ENCODE data around the gene MCM3AP.

DNA sequence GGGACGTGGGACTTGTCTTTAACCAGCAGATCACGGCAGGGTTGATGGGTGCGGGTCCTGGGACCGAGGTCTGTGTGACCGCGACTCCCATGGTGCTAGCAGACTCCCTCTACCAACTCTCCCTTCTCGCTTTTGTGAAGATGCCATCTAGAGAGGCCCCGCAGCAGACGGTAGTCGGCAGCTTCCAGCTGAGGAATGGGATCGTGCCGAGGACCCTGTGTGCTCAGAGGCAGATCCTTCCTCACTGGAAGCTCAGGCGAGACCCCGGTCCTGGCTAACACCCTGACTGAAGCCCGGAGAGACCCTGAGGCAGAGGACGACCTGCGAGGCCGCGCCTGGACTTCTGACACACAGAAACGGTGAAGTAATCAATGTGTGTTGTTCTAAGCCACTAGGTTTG lies 88.7 kb downstream of the MCM3AP start:
- TF ChIP-seq YY1 (IDR thresholded peaks at IDR 0.05; ENCODE audit: low read depth) (no peak), EP300 (IDR thresholded peaks at IDR 0.05; ENCODE audit: borderline replicate concordance) (no peak), CEBPB (IDR thresholded peaks at IDR 0.05) (no peak), RAD21 (IDR thresholded peaks at IDR 0.05; ENCODE audit: low read depth) (no peak), TAF1 (IDR thresholded peaks at IDR 0.05; ENCODE audit: low read depth) (no peak), TEAD4 (IDR thresholded peaks at IDR 0.05) (no peak), CREB1 (IDR thresholded peaks at IDR 0.05; ENCODE audit: low read depth) (no peak), ZBTB7A (IDR thresholded peaks at IDR 0.05; ENCODE audit: low read depth) (no peak)
- TF ChIP-seq, protein P1, sequence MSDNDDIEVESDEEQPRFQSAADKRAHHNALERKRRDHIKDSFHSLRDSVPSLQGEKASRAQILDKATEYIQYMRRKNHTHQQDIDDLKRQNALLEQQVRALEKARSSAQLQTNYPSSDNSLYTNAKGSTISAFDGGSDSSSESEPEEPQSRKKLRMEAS (IDR thresholded peaks at IDR 0.05): no peak

All from Ishikawa (cell line).